Gastrocnemius medialis (tissue), 4 donors: ENCODE results near the gene BICD1. TPM values are rescaled to one million over a fixed set of nuclear protein-coding genes. Genes with fewer than 3 reads are reported as not detected.

Experiments used
- ATAC-seq, 2 donors: fragments of 150-250 bp; one replicate each; pipeline ENCODE4 v1.9.1; 2016
- DNase-seq, 2 donors: peaks; one replicate each; pipeline ENCODE4 v3.0.0-alpha.2; 2019
- H3K27ac ChIP-seq, 4 donors: fragments of 200-600 bp; sonication (generic); 1 replicate in 1 of 4; 2 replicates in 3 of 4; pipeline ENCODE4 v1.5.1; 2016 to 2018; ENCODE audit warnings: mild to moderate bottlenecking in 2 of 4, moderate library complexity in 1 of 4
- H3K27me3 ChIP-seq, 3 donors: fragments of 200-600 bp; sonication (generic) in 2 of 3; 1 replicate in 1 of 3; 2 replicates in 2 of 3; pipeline versions ENCODE4 v1.5.1 to v1.6.0; 2016 to 2019; ENCODE audit warnings: mild to moderate bottlenecking in 1 of 3, moderate library complexity in 1 of 3
- H3K36me3 ChIP-seq, 2 donors: fragments of 200-600 bp; sonication (generic) in 1 of 2; one replicate each; pipeline ENCODE4 v1.5.1; 2017 to 2018
- H3K4me1 ChIP-seq, 2 donors: fragments of 200-600 bp; sonication (generic) in 1 of 2; one replicate each; pipeline ENCODE4 v1.5.1; 2016 to 2017; ENCODE audit warnings: mild to moderate bottlenecking in 2 of 2
- H3K4me3 ChIP-seq, 4 donors: fragments of 200-600 bp; sonication (generic) in 3 of 4; 1 replicate in 1 of 4; 2 replicates in 3 of 4; pipeline ENCODE4 v1.5.1; 2016 to 2019; ENCODE audit warnings: mild to moderate bottlenecking in 2 of 4
- H3K9me3 ChIP-seq, 3 donors: fragments of 200-600 bp; sonication (generic) in 2 of 3; 1 replicate in 1 of 3; 2 replicates in 2 of 3; pipeline ENCODE4 v1.5.1; 2016 to 2019
- POLR2A ChIP-seq, 2 donors: fragments of 450-650 bp; IDR thresholded peaks; one replicate each; pipeline ENCODE4 v1.6.1; 2017; ENCODE audit warnings: antibody characterized with exemption in 2 of 2, mild to moderate bottlenecking in 2 of 2, moderate library complexity in 2 of 2
- in situ Hi-C, 4 donors: fragments of 200-750 bp; cut with MboI; loops; one replicate each; pipeline versions ENCODE4 v1.15.0 to v1.8.0; 2017; ENCODE audit warnings: low sequenced_read_pairs in 4 of 4
- intact Hi-C: fragments of 100-400 bp; cut with DNase I; formaldehyde crosslinking; loops from one replicate; pipeline ENCODE4 v1.15.1; 2023; ENCODE audit warnings: low total_unique reads
- total RNA-seq, 4 donors: library from RNA; depleted of rRNA; stranded (reverse); fragments of >200 nt; gene quantifications; one replicate each; pipeline versions ENCODE4 v1.1.0 to v1.2.3, GENCODE V29; 2016
- TF ChIP-seq, protein P1 (sequence below), 5 experiments: fragments of 450-650 bp in 3 of 5; fragments of 200-600 bp in 2 of 5; sonication (generic) in 2 of 5; IDR thresholded peaks in 4 of 5; conservative IDR thresholded peaks in 1 of 5; 1 replicate in 4 of 5; 2 replicates in 1 of 5; pipeline ENCODE4 v1.5.1; 2016 to 2019; ENCODE audit warnings: antibody characterized with exemption in 5 of 5, mild to moderate bottlenecking in 3 of 5, moderate library complexity in 3 of 5

BICD1 gene
- total RNA-seq, 4 donors from 2014 or later: 1.4 to 2.3 (median 2.0) TPM

DNA sequence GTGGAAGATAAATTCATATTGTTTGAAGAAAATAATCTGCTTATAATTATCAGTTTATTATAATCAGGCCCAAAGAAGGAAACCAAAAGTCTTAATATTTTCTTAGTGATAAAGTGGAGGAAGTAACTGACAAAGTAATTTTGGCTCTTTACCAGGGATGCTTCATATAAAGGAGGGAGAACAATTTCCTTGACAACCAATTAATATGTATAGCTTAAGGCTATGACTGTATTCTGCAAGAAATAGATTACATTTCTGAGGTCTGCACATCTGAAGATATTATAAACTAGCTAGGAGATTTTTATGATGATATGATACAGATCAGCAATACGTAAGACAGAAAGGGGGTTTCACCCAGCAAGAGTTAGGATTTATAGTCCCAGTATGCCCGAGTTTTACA is 90.8 kb downstream of the BICD1 start:
- H3K27ac ChIP-seq: no peak overlapping the region
- intact Hi-C loops (no loop called here), in situ Hi-C loops (no loop called here)
- ATAC-seq (no peak), DNase-seq (no peak)
- H3K9me3 ChIP-seq: peaks cover 0 to 6% (median 0%) of the 10 kb centered on the region in 3 donors
- TF ChIP-seq POLR2A (IDR thresholded peaks at IDR 0.05): no peak
- TF ChIP-seq, protein P1, sequence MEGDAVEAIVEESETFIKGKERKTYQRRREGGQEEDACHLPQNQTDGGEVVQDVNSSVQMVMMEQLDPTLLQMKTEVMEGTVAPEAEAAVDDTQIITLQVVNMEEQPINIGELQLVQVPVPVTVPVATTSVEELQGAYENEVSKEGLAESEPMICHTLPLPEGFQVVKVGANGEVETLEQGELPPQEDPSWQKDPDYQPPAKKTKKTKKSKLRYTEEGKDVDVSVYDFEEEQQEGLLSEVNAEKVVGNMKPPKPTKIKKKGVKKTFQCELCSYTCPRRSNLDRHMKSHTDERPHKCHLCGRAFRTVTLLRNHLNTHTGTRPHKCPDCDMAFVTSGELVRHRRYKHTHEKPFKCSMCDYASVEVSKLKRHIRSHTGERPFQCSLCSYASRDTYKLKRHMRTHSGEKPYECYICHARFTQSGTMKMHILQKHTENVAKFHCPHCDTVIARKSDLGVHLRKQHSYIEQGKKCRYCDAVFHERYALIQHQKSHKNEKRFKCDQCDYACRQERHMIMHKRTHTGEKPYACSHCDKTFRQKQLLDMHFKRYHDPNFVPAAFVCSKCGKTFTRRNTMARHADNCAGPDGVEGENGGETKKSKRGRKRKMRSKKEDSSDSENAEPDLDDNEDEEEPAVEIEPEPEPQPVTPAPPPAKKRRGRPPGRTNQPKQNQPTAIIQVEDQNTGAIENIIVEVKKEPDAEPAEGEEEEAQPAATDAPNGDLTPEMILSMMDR (IDR thresholded peaks at IDR 0.05 in 4 of 5, conservative IDR thresholded peaks at IDR 0.05 in 1 of 5): no peak
- H3K27me3 ChIP-seq: no peaks in the 10 kb centered on the region
- H3K36me3 ChIP-seq: no peaks in the 10 kb centered on the region
- no peaks in the 10 kb centered on the region for H3K4me1 ChIP-seq
- H3K4me3 ChIP-seq: no peak overlapping the region

DNA sequence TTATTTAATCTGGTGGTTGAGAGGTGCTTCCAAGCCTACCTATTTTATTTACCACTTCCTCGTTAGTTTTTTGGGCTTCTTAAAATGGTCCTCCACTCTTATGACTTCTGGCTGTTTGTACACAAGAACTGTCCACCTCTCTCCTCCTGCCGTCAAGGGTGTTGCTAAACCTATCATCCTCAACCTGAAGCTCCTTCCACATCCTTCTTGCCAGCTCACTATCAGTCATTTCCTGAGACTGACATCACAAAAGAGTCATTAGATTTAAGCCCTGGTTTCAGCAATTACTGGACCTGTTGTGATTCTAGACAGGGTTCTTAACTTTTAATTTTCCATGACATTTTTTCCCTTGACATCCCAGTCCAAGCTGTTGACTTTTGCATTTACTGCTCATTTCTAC is 91.9 kb downstream of the BICD1 start:
- H3K4me1 ChIP-seq: no peaks in the 10 kb centered on the region
- DNase-seq (no peak), ATAC-seq (no peak)
- H3K27ac ChIP-seq: no peak overlapping the region
- intact Hi-C loops (no loop called here), in situ Hi-C loops (no loop called here)
- TF ChIP-seq, protein P1 (IDR thresholded peaks at IDR 0.05 in 4 of 5, conservative IDR thresholded peaks at IDR 0.05 in 1 of 5): no peak
- TF ChIP-seq POLR2A (IDR thresholded peaks at IDR 0.05): no peak
- H3K27me3 ChIP-seq: no peaks in the 10 kb centered on the region
- no peaks in the 10 kb centered on the region for H3K36me3 ChIP-seq
- no peak overlapping the region for H3K4me3 ChIP-seq
- H3K9me3 ChIP-seq: peaks cover 0 to 6% (median 0%) of the 10 kb centered on the region in 3 donors

DNA sequence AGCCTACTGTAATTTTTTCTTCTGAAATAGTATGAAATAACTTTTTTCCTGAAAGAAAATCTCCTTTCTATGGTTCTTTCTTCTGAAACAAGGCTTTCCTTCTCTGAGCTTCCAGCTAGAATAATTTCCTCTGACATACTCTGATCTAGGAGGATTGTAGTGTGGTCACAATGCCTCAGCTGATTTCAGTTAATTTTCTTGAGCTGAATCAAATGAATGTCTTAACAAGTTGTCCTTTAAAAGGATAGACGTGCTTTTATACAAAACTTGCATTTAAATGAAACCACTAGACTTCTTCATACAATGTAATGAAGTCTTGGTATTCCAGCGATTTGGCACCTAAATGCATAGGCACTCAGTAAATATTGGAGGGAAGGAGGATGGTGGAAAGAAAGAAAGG is 94.4 kb downstream of the BICD1 start:
- no peak for DNase-seq
- no peak for ATAC-seq
- intact Hi-C loops (no loop called here), in situ Hi-C loops (no loop called here)
- TF ChIP-seq, protein P1 (IDR thresholded peaks at IDR 0.05 in 4 of 5, conservative IDR thresholded peaks at IDR 0.05 in 1 of 5): no peak
- TF ChIP-seq POLR2A (IDR thresholded peaks at IDR 0.05): no peak
- Histone ChIP-seq H3K36me3 (no peaks in the 10 kb centered on the region), H3K27ac (no peak overlapping the region), H3K9me3 (no peaks in the 10 kb centered on the region), H3K4me3 (no peak overlapping the region), H3K4me1 (no peaks in the 10 kb centered on the region), H3K27me3 (no peaks in the 10 kb centered on the region)

DNA sequence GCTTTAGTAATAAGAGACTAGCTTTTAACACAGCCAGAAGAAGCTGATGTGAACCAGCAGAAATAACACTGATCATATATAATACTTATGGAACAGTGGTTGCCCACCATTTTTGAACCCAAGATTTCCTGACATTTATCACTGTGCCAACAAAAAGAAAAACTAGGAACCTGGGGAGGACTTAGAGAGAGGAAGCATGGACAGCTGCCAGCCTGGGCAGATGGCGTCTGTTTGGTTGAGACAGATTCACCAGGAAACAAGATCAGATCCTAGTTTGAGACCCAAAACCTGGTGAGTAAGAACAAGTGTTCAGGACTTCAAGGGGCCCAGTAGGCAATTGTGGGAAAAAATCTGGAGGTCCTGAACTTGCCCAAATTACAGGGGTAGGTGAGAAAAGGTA is 95.3 kb downstream of the BICD1 start:
- no peaks in the 10 kb centered on the region for H3K27me3 ChIP-seq
- no peak for DNase-seq
- TF ChIP-seq POLR2A (IDR thresholded peaks at IDR 0.05): no peak
- TF ChIP-seq, protein P1 (IDR thresholded peaks at IDR 0.05 in 4 of 5, conservative IDR thresholded peaks at IDR 0.05 in 1 of 5): no peak
- H3K9me3 ChIP-seq: no peaks in the 10 kb centered on the region
- in situ Hi-C loops (no loop called here), intact Hi-C loops (no loop called here)
- no peaks in the 10 kb centered on the region for H3K36me3 ChIP-seq
- no peak for ATAC-seq
- no peak overlapping the region for H3K4me3 ChIP-seq
- no peak overlapping the region for H3K27ac ChIP-seq
- H3K4me1 ChIP-seq: no peaks in the 10 kb centered on the region

DNA sequence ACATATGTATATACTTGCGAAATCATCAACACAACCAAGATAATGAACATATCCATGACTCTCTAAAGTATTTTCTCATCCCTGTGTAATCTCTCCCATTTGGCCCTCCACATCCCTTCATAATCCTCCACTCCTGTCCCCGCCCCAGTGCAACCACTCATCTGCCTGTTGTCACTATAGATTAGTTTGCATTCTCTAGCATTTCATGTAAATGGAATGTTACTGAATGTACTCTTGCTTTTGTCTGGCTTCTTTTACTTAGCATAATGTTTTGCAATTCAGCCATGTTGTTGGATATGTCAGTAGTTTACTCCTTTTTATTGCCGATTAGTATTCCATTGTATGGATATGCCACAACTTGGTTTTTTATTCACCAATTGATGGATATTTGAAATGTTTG is 99.1 kb downstream of the BICD1 start:
- intact Hi-C loops: no loop called here
- Histone ChIP-seq H3K4me1 (no peaks in the 10 kb centered on the region), H3K27me3 (no peaks in the 10 kb centered on the region), H3K36me3 (no peaks in the 10 kb centered on the region), H3K27ac (no peak overlapping the region), H3K4me3 (no peak overlapping the region), H3K9me3 (no peaks in the 10 kb centered on the region)
- DNase-seq (no peak), ATAC-seq (no peak)
- no peak for TF ChIP-seq POLR2A (IDR thresholded peaks at IDR 0.05)
- TF ChIP-seq, protein P1 (IDR thresholded peaks at IDR 0.05 in 4 of 5, conservative IDR thresholded peaks at IDR 0.05 in 1 of 5): no peak
- in situ Hi-C loops: no loop called here
